Thyroid gland (tissue), 4 donors: ENCODE results near the gene NFATC2IP. TPM values are rescaled to one million over a fixed set of nuclear protein-coding genes. Genes with fewer than 3 reads are reported as not detected.
A peak's percentile ranks its signal among the peaks of the same experiment; 100 is the strongest.
"Not testable (repeated sequence)": the region's sequence is repeated elsewhere in the genome, so short reads cannot be mapped to it uniquely, and the experiment has no call there.

Experiments used
- DNase-seq, 2 donors: peaks; one replicate each; pipeline ENCODE4 v3.0.0-alpha.2; 2019
- H3K27ac ChIP-seq, 3 donors: fragments of 200-600 bp; sonication (generic); 1 replicate in 2 of 3; 2 replicates in 1 of 3; pipeline ENCODE4 v1.5.1; 2016 to 2019; ENCODE audit warnings: mild to moderate bottlenecking in 1 of 3, moderate library complexity in 1 of 3
- H3K27me3 ChIP-seq: fragments of 200-600 bp; sonication (generic); one replicate; pipeline ENCODE4 v1.5.1; 2019
- H3K36me3 ChIP-seq, 2 donors: fragments of 200-600 bp; sonication (generic); one replicate each; pipeline ENCODE4 v1.5.1; 2016 to 2019
- H3K4me1 ChIP-seq, 2 donors: fragments of 200-600 bp; sonication (generic); one replicate each; pipeline ENCODE4 v1.5.1; 2017 to 2019
- H3K4me3 ChIP-seq, 3 donors: fragments of 200-600 bp; sonication (generic); replicated peaks in 1 of 3; 1 replicate in 2 of 3; 2 replicates in 1 of 3; pipeline ENCODE4 v1.5.1; 2016; ENCODE audit warnings: mild to moderate bottlenecking in 1 of 3
- H3K9me3 ChIP-seq: fragments of 200-600 bp; sonication (generic); one replicate; pipeline ENCODE4 v1.5.1; 2017
- POLR2A ChIP-seq, 2 donors: fragments of 450-650 bp; IDR thresholded peaks; one replicate each; pipeline ENCODE4 v1.6.1; 2017; ENCODE audit warnings: antibody characterized with exemption in 2 of 2, mild to moderate bottlenecking in 2 of 2, moderate library complexity in 1 of 2
- WGBS, 2 donors: methylation state at CpG; one replicate each; pipeline ENCODE4 v1.1.5; 2017; 5-methylcytosine and 5-hydroxymethylcytosine counted together
- intact Hi-C: fragments of 100-400 bp; cut with DNase I; formaldehyde crosslinking; loops from one replicate; pipeline ENCODE4 v1.15.1; 2023
- total RNA-seq, 4 donors: library from RNA; depleted of rRNA; stranded (reverse); fragments of >200 nt; gene quantifications; one replicate each; pipeline ENCODE4 v1.2.3, GENCODE V29; 2016
- TF ChIP-seq, protein P1 (sequence below), 6 experiments: fragments of 200-600 bp in 3 of 6; fragments of 450-650 bp in 3 of 6; sonication (generic) in 3 of 6; IDR thresholded peaks; one replicate each; pipeline ENCODE4 v1.5.1; 2016 to 2019; ENCODE audit warnings: antibody characterized with exemption in 6 of 6, mild to moderate bottlenecking in 2 of 6, inconsistent platforms in 1 of 6, moderate library complexity in 1 of 6

NFATC2IP gene
- total RNA-seq, 4 donors from 2014 or later = 20.5 to 33.6 (median 28.2) TPM

DNA sequence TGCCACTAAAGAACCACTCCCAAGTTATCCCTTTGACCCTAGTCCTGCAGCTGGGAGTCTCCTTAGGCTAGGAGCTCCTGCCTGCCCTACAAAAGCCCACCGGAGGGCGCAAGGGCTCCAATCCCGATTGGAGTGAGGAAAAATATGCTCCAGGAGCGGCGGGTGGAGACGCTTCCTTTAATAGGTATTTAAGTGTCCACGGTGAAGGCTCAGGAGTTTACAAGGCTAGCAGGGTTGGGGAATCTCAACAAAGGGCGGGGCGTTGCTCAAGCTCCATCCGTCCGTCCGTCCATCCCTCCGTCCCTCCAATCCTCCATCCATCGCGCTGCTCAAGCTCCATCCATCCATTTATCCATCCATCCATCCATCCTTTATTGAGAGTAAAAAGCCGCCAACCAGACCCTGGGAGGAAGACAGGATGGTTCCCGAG is 23.3 kb downstream of the NFATC2IP start:
- peaks cover 10 to 18% of the 10 kb centered on the region in 2 donors for H3K4me1 ChIP-seq
- 1% methylated on average over 9 to 17 of the region's 17 CpGs for WGBS, 2 donors
- DNase-seq = peak; percentile 21 to 25

DNA sequence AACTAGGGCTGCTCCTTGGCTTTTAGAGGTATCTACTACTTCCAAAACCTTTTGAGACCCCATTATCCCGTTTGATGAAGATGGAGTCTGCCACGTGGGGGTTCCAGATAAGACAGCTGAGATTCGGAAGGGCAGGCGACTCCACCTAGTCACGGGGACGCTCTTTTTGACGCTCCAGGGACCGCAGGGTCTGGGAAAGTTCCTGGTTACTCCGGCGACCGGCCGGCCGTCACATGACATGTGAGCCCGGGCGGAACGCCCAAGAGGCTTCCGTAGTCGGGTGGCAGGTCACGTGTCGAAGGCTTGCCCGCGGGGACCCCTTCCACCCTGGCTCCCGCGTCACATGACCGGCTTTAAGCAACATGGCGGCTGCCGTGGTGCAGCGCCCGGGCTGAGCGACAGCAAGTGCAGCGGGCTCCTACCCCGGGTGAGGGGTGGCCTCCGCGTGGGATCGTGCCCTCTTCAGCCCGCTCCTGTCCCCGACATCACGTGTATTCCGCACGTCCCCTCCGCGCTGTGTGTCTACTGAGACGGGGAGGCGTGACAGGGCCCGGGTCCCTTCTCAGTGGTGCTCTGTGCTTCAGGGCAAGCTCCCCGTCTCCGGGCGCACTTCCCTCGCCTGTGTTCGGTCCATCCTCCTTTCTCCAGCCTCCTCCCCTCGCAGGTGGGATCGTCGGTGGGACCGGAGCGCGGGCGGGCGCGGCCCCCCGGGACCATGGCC is 23.9 kb downstream of the NFATC2IP start, which contains the start of gene SPNS1:
TSS of gene SPNS1 (plus strand) at position 342 of the 721 bp plus-strand sequence. CDS start at position 716, 374 bp downstream.
- Histone ChIP-seq H3K27me3 (no peaks in the 10 kb centered on the region), H3K4me1 (peaks cover 10 to 18% of the 10 kb centered on the region in 2 donors), H3K9me3 (no peaks in the 10 kb centered on the region), H3K27ac (peak within 1 kb of the TSS; percentile 44 to 68 (median 68)), H3K4me3 (peak within 1 kb of the TSS; percentile 66 to 87 (median 74)), H3K36me3 (no peaks in the 10 kb centered on the region)
- intact Hi-C loops = no loop called here
- DNase-seq = peak; percentile 98 to 99
- WGBS, 2 donors = 0% methylated on average over 8 to 10 of the region's 60 CpGs
- TF ChIP-seq, protein P1, sequence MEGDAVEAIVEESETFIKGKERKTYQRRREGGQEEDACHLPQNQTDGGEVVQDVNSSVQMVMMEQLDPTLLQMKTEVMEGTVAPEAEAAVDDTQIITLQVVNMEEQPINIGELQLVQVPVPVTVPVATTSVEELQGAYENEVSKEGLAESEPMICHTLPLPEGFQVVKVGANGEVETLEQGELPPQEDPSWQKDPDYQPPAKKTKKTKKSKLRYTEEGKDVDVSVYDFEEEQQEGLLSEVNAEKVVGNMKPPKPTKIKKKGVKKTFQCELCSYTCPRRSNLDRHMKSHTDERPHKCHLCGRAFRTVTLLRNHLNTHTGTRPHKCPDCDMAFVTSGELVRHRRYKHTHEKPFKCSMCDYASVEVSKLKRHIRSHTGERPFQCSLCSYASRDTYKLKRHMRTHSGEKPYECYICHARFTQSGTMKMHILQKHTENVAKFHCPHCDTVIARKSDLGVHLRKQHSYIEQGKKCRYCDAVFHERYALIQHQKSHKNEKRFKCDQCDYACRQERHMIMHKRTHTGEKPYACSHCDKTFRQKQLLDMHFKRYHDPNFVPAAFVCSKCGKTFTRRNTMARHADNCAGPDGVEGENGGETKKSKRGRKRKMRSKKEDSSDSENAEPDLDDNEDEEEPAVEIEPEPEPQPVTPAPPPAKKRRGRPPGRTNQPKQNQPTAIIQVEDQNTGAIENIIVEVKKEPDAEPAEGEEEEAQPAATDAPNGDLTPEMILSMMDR (IDR thresholded peaks at IDR 0.05) = peak in 1 of 6 experiments; percentile 26
- peak in 1 of 2 donors; percentile 41 for TF ChIP-seq POLR2A (IDR thresholded peaks at IDR 0.05)

More for the DNA sequence above, 23.3 kb downstream of the NFATC2IP start:
- H3K9me3 ChIP-seq = no peaks in the 10 kb centered on the region
- intact Hi-C loops = no loop called here
- H3K27me3 ChIP-seq = no peaks in the 10 kb centered on the region
- H3K27ac ChIP-seq = peak overlapping the region; percentile 44 to 68 (median 68)
- peak overlapping the region in 2 of 3 donors; percentile 57 to 87 for H3K4me3 ChIP-seq
- TF ChIP-seq, protein P1 (IDR thresholded peaks at IDR 0.05) = peak in 2 of 6 experiments; percentile 9 to 35
- TF ChIP-seq POLR2A (IDR thresholded peaks at IDR 0.05) = no peak
- H3K36me3 ChIP-seq = no peaks in the 10 kb centered on the region

DNA sequence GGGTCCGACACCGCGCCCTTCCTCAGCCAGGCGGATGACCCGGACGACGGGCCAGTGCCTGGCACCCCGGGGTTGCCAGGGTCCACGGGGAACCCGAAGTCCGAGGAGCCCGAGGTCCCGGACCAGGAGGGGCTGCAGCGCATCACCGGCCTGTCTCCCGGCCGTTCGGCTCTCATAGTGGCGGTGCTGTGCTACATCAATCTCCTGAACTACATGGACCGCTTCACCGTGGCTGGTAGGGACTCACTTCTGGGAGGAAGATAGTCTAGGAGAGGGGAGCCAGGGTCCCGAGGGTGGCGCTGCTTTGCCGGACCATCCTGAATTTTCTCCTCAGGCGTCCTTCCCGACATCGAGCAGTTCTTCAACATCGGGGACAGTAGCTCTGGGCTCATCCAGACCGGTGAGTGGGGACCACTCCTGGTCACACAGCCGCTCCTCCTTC is 24.4 kb downstream of the NFATC2IP start:
- H3K4me1 ChIP-seq = peaks cover 10 to 18% of the 10 kb centered on the region in 2 donors
- no peaks in the 10 kb centered on the region for H3K36me3 ChIP-seq
- H3K27ac ChIP-seq = peak overlapping the region in 2 of 3 donors; percentile 44 to 68
- no peak for DNase-seq
- H3K4me3 ChIP-seq = peak overlapping the region; percentile 66 to 87 (median 74)
- no peak for TF ChIP-seq POLR2A (IDR thresholded peaks at IDR 0.05)
- 4 to 13% methylated on average over 13 to 15 of the region's 30 CpGs for WGBS, 2 donors
- no peaks in the 10 kb centered on the region for H3K27me3 ChIP-seq
- intact Hi-C loops = no loop called here
- H3K9me3 ChIP-seq = no peaks in the 10 kb centered on the region

DNA sequence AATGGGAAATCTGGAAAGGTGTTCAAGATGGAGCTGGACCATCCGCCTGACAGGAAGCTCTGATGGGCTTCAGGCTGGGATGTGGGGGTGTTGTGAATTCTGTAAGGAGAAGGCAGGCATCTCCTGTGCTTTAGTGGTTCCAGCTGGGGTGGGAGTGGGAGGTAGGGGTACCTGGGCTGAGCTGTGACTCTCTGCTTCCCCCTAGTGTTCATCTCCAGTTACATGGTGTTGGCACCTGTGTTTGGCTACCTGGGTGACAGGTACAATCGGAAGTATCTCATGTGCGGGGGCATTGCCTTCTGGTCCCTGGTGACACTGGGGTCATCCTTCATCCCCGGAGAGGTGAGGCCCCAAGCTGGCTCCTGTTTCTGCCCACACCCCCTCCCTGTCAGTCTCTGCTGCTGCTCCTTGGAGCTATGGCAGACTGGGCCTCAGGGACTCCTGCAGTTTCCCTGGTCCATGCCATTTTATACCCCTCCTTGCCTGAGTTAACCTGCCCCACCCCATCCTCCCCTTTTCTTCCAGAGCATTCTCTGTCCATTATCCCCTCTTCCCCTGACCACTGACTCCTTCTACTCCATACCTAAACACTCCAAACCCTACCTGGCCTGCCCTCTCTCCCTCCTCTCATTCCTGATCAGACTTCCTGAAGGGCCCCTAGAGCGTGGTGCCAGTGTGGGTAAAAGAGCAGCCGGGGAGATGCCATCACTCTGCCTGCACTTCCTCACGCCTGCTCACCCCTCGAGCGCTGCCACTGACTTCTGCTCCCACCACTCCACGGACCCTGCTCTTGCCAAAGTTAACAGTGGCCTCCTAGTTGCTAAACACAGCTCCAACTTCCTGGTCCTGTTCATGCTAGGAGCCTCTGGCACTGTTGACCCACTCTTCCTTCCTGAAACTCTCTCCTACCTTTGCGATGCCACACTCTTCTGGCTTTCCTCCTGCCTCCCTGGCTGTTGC is 27.2 kb downstream of the NFATC2IP start:
- H3K27ac ChIP-seq = no peak overlapping the region
- H3K4me1 ChIP-seq = peaks cover 10 to 18% of the 10 kb centered on the region in 2 donors
- intact Hi-C loops = no loop called here
- no peak overlapping the region for H3K4me3 ChIP-seq
- DNase-seq = no peak
- H3K36me3 ChIP-seq = peaks cover 12 to 20% of the 10 kb centered on the region in 2 donors
- no peak for TF ChIP-seq POLR2A (IDR thresholded peaks at IDR 0.05)
- TF ChIP-seq, protein P1 (IDR thresholded peaks at IDR 0.05) = peak in 4 of 6 experiments; percentile 21 to 54 (median 35)
- H3K9me3 ChIP-seq = no peaks in the 10 kb centered on the region
- 75 to 78% methylated on average over 11 of the region's 11 CpGs for WGBS, 2 donors
- no peaks in the 10 kb centered on the region for H3K27me3 ChIP-seq

DNA sequence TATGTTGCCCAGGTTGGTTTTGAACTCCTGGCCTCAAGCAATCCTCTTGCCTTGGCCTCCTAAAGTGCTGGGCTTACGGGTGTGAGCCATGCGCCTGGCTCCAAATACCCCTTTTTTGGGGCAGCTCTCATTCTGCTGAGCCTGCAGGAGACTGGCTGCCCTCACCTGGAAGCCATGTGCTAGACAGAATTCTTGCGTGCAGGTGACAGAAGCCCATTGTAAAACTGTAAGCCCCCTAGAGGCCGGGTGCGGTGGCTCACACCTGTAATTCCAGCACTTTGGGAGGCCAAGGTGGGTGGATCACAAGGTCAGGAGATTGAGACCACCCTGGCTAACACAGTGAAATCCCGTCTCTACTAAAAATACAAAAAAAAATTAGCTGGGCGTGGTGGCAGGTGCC is 29.6 kb downstream of the NFATC2IP start:
- DNase-seq, H3K9me3 ChIP-seq, intact Hi-C loops, H3K27ac ChIP-seq, H3K27me3 ChIP-seq, H3K4me3 ChIP-seq: not testable (repeated sequence)
- WGBS, 2 donors = 91 to 93% methylated on average over 7 of the region's 7 CpGs
- peaks cover 29 to 35% of the 10 kb centered on the region in 2 donors for H3K36me3 ChIP-seq
- peaks cover 8 to 10% of the 10 kb centered on the region in 2 donors for H3K4me1 ChIP-seq
